HEK293 (cell line): ENCODE measurements around the gene PHACTR1.

ENCODE experiments used
- ATF2 ChIP-seq: fragments of 450-650 bp; formaldehyde crosslinking; IDR thresholded peaks from 2 replicates; pipeline ENCODE4 v1.5.1; 2016; ENCODE audit warnings: missing biosample characterization, missing genetic modification characterization, low read depth
- CTCF ChIP-seq: fragments of 450-650 bp; formaldehyde crosslinking; IDR thresholded peaks from 2 replicates; pipeline ENCODE4 v1.5.1; 2016; ENCODE audit warnings: missing biosample characterization, missing genetic modification characterization
- ZBTB6 ChIP-seq: fragments of 450-650 bp; formaldehyde crosslinking; IDR thresholded peaks from 2 replicates; pipeline ENCODE4 v1.5.1; 2017; ENCODE audit warnings: missing biosample characterization, missing genetic modification characterization
- ZNF302 ChIP-seq: fragments of 450-650 bp; formaldehyde crosslinking; IDR thresholded peaks from 2 replicates; pipeline ENCODE4 v1.5.1; 2016; ENCODE audit warnings: missing biosample characterization, missing genetic modification characterization, low read depth
- ZNF48 ChIP-seq: fragments of 450-650 bp; formaldehyde crosslinking; IDR thresholded peaks from 2 replicates; pipeline ENCODE4 v1.5.1; 2016; ENCODE audit warnings: missing biosample characterization, missing genetic modification characterization

- TF ChIP-seq ZNF48 (tag by site-specific recombination) = no peak
- TF ChIP-seq ZNF302 (tag by site-specific recombination) = no peak
- TF ChIP-seq CTCF = no peak
- no peak for TF ChIP-seq ATF2 (tag by site-specific recombination)
- no peak for TF ChIP-seq ZBTB6 (tag by site-specific recombination)
Measured at GRCh38 chr6:13205106-13205505, 488.5 kb downstream of the PHACTR1 start.
